DOHH2 (cell line): Measurements from ENCODE around the gene AAGAB.

ENCODE experiments used
- EZH2phosphoT487 ChIP-seq: fragments of 200-600 bp; sonication (generic); IDR thresholded peaks from 2 replicates; pipeline ENCODE4 v1.6.1; 2017; ENCODE audit warnings: borderline replicate concordance, mild to moderate bottlenecking, antibody characterized with exemption, low read length, moderate library complexity, mixed read lengths
- TF ChIP-seq, protein P1 (sequence below): fragments of 200-600 bp; sonication (generic); IDR thresholded peaks from one replicate; pipeline ENCODE4 v1.5.1; 2014; ENCODE audit warnings: antibody characterized with exemption, mild to moderate bottlenecking, low read depth, low read length; ENCODE audit not compliant: poor library complexity, severe bottlenecking

DNA sequence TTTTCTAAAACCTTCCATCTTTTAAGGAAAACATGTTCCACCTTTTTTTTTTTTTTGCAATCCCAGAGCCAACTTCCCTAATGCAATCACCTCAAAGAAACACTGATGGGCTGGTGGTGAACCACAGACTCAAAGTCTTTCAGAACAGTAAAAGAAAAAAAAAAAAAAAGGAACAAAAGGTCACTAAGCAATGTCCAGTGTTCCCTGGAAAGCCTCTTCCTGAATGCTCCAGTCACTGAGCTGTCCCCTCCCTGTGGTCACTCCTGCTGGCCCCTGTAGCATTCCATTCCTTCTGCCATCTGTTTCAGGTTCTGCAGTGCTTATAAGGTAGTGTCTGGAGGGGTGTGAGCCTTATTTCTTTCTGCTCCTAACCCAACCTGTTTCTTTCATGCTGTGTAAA, 53.3 kb downstream of the AAGAB start:
- TF ChIP-seq, protein P1, sequence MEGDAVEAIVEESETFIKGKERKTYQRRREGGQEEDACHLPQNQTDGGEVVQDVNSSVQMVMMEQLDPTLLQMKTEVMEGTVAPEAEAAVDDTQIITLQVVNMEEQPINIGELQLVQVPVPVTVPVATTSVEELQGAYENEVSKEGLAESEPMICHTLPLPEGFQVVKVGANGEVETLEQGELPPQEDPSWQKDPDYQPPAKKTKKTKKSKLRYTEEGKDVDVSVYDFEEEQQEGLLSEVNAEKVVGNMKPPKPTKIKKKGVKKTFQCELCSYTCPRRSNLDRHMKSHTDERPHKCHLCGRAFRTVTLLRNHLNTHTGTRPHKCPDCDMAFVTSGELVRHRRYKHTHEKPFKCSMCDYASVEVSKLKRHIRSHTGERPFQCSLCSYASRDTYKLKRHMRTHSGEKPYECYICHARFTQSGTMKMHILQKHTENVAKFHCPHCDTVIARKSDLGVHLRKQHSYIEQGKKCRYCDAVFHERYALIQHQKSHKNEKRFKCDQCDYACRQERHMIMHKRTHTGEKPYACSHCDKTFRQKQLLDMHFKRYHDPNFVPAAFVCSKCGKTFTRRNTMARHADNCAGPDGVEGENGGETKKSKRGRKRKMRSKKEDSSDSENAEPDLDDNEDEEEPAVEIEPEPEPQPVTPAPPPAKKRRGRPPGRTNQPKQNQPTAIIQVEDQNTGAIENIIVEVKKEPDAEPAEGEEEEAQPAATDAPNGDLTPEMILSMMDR = no peak
- no peak for TF ChIP-seq EZH2phosphoT487
